ENCODE measurements around the gene CENPK. TPM values are rescaled to one million over a fixed set of nuclear protein-coding genes. Genes with fewer than 3 reads are reported as not detected.

CENPK gene
- total RNA-seq, 1 experiment from 2014 or later = 57.4 TPM

GRCh38 chr5:65482296-65482735 lies 80.7 kb downstream of the CENPK start:
- intact Hi-C loops (cut with micrococcal nuclease; ENCODE audit: unreplicated experiment) = loop anchor here (2.0 to 5.0 kb wide), 5 partner anchors 268 to 845 kb away; no protein-coding TSS in a partner anchor

GRCh38 chr5:65481635-65482295 lies 81.2 kb downstream of the CENPK start, which contains the start of gene ADAMTS6:
ADAMTS6 (minus strand) TSS chr5:65481920; CDS start chr5:65473673, 8,247 bp downstream.
- peak; percentile 94 for DNase-seq (ENCODE audit: low spot score)
- CTCF ChIA-PET = interaction anchor here (0.7 kb wide), 1 partner anchor 526 kb away, joined by 4 read pairs; no protein-coding TSS in a partner anchor
- no TSS peak for BruUV-seq (replicated peaks)
- H3K4me3 ChIP-seq (ENCODE audit: low read depth, low read length, poor library complexity, severe bottlenecking) = peak within 1 kb of the TSS; percentile 57
- no peaks in the 10 kb centered on the region for H3K9me3 ChIP-seq (ENCODE audit: low read depth, low read length, poor library complexity, severe bottlenecking)
- intact Hi-C loops (cut with micrococcal nuclease; ENCODE audit: unreplicated experiment) = loop anchor here (2.0 to 5.0 kb wide), 5 partner anchors 267 to 844 kb away; no protein-coding TSS in a partner anchor
- POLR2A ChIA-PET (ENCODE audit: low non-redundant PET) = interaction anchor here (0.7 to 0.8 kb wide), 2 partner anchors 195 to 789 kb away, joined by 3 to 6 read pairs; no protein-coding TSS in a partner anchor
- no peaks in the 10 kb centered on the region for H3K27me3 ChIP-seq (replicated peaks; ENCODE audit: insufficient read depth, low read depth, low read length, poor library complexity)
- TF ChIP-seq CTCF (conservative IDR thresholded peaks at IDR 0.05; ENCODE audit: low read depth, low read length) (no peak), EZH2 (IDR thresholded peaks at IDR 0.05; ENCODE audit: borderline replicate concordance, low read depth, low read length, poor library complexity, severe bottlenecking) (no peak)
- no peaks in the 10 kb centered on the region for H3K36me3 ChIP-seq (ENCODE audit: insufficient read depth, low read length, poor library complexity, severe bottlenecking)
- peak within 1 kb of the TSS; percentile 71 for H3K27ac ChIP-seq (ENCODE audit: low read depth, low read length, poor library complexity, severe bottlenecking)
- H3K4me1 ChIP-seq (ENCODE audit: insufficient read depth, low read length, poor library complexity, severe bottlenecking) = peaks cover 9% of the 10 kb centered on the region

More at GRCh38 chr5:65482296-65482735, 80.7 kb downstream of the CENPK start:
- H3K27ac ChIP-seq (ENCODE audit: low read depth, low read length, poor library complexity, severe bottlenecking) = peak overlapping the region; percentile 71
- H3K9me3 ChIP-seq (ENCODE audit: low read depth, low read length, poor library complexity, severe bottlenecking) = no peaks in the 10 kb centered on the region
- H3K4me3 ChIP-seq (ENCODE audit: low read depth, low read length, poor library complexity, severe bottlenecking) = peak overlapping the region; percentile 57
- H3K4me1 ChIP-seq (ENCODE audit: insufficient read depth, low read length, poor library complexity, severe bottlenecking) = peaks cover 9% of the 10 kb centered on the region
- DNase-seq (ENCODE audit: low spot score) = peak; percentile 21
- H3K27me3 ChIP-seq (replicated peaks; ENCODE audit: insufficient read depth, low read depth, low read length, poor library complexity) = no peaks in the 10 kb centered on the region
- POLR2A ChIA-PET (ENCODE audit: low non-redundant PET) = interaction anchor here (0.7 kb wide), 2 partner anchors 38 to 790 kb away, joined by 5 to 6 read pairs; no protein-coding TSS in a partner anchor
- TSS peak; percentile 99 for BruUV-seq (replicated peaks)
- H3K36me3 ChIP-seq (ENCODE audit: insufficient read depth, low read length, poor library complexity, severe bottlenecking) = no peaks in the 10 kb centered on the region
- CTCF ChIA-PET = interaction anchor here (0.7 to 2.0 kb wide), 3 partner anchors 449 to 671 kb away, joined by 3 to 28 read pairs (median 4); no protein-coding TSS in a partner anchor
- no peak for TF ChIP-seq EZH2 (IDR thresholded peaks at IDR 0.05; ENCODE audit: borderline replicate concordance, low read depth, low read length, poor library complexity, severe bottlenecking)
- TF ChIP-seq CTCF (conservative IDR thresholded peaks at IDR 0.05; ENCODE audit: low read depth, low read length) = no peak

GRCh38 chr5:65481171-65481581 lies 81.8 kb downstream of the CENPK start:
- DNase-seq (ENCODE audit: low spot score) = no peak
- Histone ChIP-seq H3K4me1 (ENCODE audit: insufficient read depth, low read length, poor library complexity, severe bottlenecking) (peaks cover 9% of the 10 kb centered on the region), H3K9me3 (ENCODE audit: low read depth, low read length, poor library complexity, severe bottlenecking) (no peaks in the 10 kb centered on the region), H3K36me3 (ENCODE audit: insufficient read depth, low read length, poor library complexity, severe bottlenecking) (no peaks in the 10 kb centered on the region), H3K27ac (ENCODE audit: low read depth, low read length, poor library complexity, severe bottlenecking) (no peak overlapping the region), H3K27me3 (replicated peaks; ENCODE audit: insufficient read depth, low read depth, low read length, poor library complexity) (no peaks in the 10 kb centered on the region), H3K4me3 (ENCODE audit: low read depth, low read length, poor library complexity, severe bottlenecking) (peak overlapping the region; percentile 57)
- ChIA-PET CTCF (no interaction called here), POLR2A (ENCODE audit: low non-redundant PET) (interaction anchor here (0.8 kb wide), 1 partner anchor 194 kb away, joined by 3 read pairs; no protein-coding TSS in a partner anchor)
- BruUV-seq (replicated peaks) = TSS peak; percentile 26
- intact Hi-C loops (cut with micrococcal nuclease; ENCODE audit: unreplicated experiment) = loop anchor here (5.0 kb wide), 3 partner anchors 379 to 844 kb away; no protein-coding TSS in a partner anchor
- TF ChIP-seq EZH2 (IDR thresholded peaks at IDR 0.05; ENCODE audit: borderline replicate concordance, low read depth, low read length, poor library complexity, severe bottlenecking) (no peak), CTCF (conservative IDR thresholded peaks at IDR 0.05; ENCODE audit: low read depth, low read length) (no peak)
